ENCODE measurements around the gene KCNN3. TPM values are rescaled to one million over a fixed set of nuclear protein-coding genes. Genes with fewer than 3 reads are reported as not detected.

Gene KCNN3
- total and polyA plus RNA-seq, 8 donors: 1.9 to 3.1 (median 2.3) TPM

DNA sequence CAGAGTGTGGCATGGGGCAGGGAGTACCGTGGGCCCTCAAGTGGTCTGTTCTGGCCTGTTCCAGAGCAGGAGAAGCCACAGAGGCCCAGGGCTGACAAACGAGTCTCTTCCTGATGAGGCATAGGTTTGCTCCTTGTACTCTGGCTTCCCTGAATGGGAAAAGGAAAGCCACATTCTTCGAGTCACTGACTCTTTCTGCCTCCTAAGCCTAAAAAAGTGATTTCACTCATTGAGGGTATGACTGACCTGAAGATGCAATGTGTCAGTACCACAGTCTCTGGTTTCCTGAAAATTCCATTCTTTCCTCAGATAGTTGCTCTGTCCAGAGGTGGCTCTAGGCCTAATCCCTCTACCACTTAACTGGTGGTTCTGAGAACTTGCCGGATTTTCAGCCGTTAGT, 92.3 kb downstream of the KCNN3 start:
- Histone ChIP-seq H3K27ac (no peak overlapping the region), H3K27me3 (no peaks in the 10 kb centered on the region), H3K9me3 (peaks cover 0 to 7% of the 10 kb centered on the region in 2 donors), H3K36me3 (no peaks in the 10 kb centered on the region), H3K4me1 (no peaks in the 10 kb centered on the region), H3K4me3 (no peak overlapping the region)
- ATAC-seq: no peak
- intact Hi-C loops (cut with DNase I): no loop called here
- DNase-seq: no peak
- TF ChIP-seq, protein P1, sequence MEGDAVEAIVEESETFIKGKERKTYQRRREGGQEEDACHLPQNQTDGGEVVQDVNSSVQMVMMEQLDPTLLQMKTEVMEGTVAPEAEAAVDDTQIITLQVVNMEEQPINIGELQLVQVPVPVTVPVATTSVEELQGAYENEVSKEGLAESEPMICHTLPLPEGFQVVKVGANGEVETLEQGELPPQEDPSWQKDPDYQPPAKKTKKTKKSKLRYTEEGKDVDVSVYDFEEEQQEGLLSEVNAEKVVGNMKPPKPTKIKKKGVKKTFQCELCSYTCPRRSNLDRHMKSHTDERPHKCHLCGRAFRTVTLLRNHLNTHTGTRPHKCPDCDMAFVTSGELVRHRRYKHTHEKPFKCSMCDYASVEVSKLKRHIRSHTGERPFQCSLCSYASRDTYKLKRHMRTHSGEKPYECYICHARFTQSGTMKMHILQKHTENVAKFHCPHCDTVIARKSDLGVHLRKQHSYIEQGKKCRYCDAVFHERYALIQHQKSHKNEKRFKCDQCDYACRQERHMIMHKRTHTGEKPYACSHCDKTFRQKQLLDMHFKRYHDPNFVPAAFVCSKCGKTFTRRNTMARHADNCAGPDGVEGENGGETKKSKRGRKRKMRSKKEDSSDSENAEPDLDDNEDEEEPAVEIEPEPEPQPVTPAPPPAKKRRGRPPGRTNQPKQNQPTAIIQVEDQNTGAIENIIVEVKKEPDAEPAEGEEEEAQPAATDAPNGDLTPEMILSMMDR (IDR thresholded peaks at IDR 0.05): no peak

DNA sequence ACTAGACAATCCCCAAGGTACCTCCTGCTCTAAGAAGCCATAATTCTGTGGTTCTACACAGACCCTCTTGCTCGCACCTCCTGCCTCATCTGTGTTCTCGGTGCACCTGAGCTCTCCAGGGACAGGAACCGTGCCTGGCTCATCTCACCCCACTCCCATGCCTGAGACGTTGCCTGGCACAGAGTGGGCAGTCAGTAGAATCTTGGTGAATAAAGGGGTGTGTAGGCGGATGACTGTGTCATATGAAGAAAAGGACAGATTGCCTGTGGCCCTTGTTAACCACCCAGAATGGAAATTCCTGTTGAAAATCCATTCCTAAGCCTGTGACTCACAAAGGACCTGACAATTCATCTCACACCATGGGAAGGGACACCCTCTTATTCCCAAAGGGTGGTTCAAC, 92.9 kb downstream of the KCNN3 start:
- Histone ChIP-seq H3K36me3 (no peaks in the 10 kb centered on the region), H3K4me1 (no peaks in the 10 kb centered on the region), H3K4me3 (no peak overlapping the region), H3K9me3 (peaks cover 0 to 7% of the 10 kb centered on the region in 2 donors), H3K27ac (no peak overlapping the region), H3K27me3 (peaks cover 0 to 4% of the 10 kb centered on the region in 2 donors)
- DNase-seq (no peak), ATAC-seq (no peak)
- intact Hi-C loops (cut with DNase I): no loop called here
- TF ChIP-seq, protein P1 (IDR thresholded peaks at IDR 0.05): no peak

DNA sequence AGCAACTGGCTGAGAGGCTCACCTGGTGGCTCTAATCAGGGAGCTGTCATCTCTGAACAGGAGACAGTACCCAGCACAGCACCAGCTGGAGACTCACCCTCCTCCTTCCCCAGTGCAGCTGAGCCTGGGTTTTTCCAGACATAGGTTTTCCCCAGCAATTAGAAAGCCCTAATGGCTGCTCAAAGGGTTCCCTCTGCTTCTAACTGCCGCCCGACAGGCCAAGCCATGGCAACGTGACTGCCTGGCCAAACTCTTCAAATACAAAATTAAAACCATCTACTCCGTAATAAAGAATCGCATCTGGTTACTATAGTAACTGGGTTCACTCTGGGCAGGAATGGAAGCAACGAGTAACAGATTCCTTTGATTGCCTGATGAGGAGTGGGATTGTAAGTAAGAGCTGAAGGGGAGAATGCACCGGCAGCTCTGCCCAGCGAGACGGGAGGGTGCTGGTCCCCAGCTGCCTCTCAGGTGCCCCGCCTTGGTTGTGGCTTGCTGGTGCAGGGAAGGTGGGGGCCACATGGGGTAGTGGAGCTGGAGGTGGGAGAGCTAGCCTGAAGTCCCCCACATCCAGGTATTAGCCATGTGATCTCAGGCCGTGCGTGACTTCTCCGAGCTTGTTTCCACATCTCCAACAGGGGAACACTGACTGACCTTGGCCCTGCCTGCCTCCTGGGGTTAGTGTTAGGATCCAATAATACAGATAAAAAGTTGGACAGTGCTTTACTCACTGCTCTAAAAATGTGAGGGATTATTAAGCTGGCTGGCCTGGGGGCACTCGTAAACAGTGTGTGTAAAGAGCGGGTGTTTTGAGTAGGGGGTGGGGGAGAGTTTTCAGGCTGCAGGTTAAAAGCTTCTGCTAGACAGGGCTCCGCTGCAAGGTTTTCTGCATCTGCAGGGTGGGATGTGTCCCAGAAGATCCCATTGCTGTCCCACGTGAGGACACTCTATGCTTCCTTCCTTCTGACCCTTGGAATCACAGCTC, 94.2 kb downstream of the KCNN3 start:
- DNase-seq (no peak), ATAC-seq (no peak)
- Histone ChIP-seq H3K27me3 (peaks cover 0 to 6% of the 10 kb centered on the region in 2 donors), H3K27ac (no peak overlapping the region), H3K36me3 (no peaks in the 10 kb centered on the region), H3K9me3 (peaks cover 0 to 7% of the 10 kb centered on the region in 2 donors), H3K4me1 (no peaks in the 10 kb centered on the region), H3K4me3 (no peak overlapping the region)
- TF ChIP-seq, protein P1 (IDR thresholded peaks at IDR 0.05): no peak
- intact Hi-C loops (cut with DNase I): no loop called here

DNA sequence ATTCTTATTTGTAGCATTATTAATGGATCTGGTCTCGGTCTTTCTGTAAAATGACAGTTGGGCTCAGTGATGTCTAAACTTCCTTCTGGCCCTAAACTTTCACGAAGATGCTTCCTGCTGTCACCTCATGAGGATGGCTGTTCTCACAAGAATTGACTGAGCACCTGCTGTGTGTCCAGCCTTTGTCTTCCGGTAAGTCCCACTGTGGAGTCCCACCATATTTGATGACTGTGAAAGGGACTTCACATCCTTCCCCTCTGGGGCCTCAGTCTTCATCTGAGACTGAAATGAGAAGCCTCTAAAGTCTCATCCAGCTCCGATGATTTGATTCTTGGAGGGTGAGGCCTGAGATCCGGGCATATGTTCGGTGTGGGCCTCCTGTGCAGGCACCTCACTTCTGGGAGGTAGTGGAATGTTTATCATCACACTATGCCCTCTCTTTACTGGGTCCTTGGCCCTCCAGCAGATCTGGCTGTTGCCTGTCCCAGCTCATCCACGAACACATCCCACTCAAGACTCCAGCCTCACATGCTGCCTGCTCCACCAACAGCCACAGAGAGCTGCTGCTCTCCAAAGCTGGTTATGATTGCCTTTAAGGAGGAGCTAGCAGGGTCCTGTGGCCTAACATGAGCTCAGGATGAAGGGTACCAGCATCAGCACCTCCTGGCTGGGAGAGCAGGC, 95.8 kb downstream of the KCNN3 start:
- Histone ChIP-seq H3K4me3 (no peak overlapping the region), H3K27ac (no peak overlapping the region), H3K36me3 (no peaks in the 10 kb centered on the region), H3K9me3 (peaks cover 0 to 5% of the 10 kb centered on the region in 2 donors), H3K4me1 (no peaks in the 10 kb centered on the region), H3K27me3 (peaks cover 0 to 6% of the 10 kb centered on the region in 2 donors)
- no peak for ATAC-seq
- intact Hi-C loops (cut with DNase I): no loop called here
- no peak for DNase-seq
- TF ChIP-seq, protein P1 (IDR thresholded peaks at IDR 0.05): no peak

DNA sequence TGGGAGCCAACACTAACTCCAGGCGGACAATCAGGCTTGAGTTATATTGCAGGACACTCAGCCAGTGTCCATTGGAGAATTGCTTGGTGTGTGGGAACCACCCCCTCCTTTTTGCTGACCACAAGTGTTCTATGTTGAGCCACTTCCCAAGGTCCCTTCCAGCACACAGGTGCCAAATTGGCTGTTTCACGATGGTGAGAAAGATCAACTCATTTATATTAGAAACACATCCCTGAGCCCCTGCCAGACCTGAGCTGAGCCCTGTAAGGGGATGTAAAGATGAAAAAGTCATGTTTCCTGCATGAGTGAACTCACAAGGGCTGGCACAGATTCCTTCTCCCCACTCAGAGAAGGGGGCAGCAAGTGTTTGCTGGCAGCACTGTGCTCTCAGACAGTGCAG, 96.5 kb downstream of the KCNN3 start:
- Histone ChIP-seq H3K27me3 (peaks cover 0 to 6% of the 10 kb centered on the region in 2 donors), H3K36me3 (no peaks in the 10 kb centered on the region), H3K27ac (no peak overlapping the region), H3K4me1 (no peaks in the 10 kb centered on the region), H3K9me3 (no peaks in the 10 kb centered on the region), H3K4me3 (no peak overlapping the region)
- ATAC-seq: no peak
- intact Hi-C loops (cut with DNase I): no loop called here
- TF ChIP-seq, protein P1 (IDR thresholded peaks at IDR 0.05): no peak
- no peak for DNase-seq

Data from left lung (tissue), 10 donors.